Motor neuron (in vitro differentiated cells): ENCODE data around the gene PCSK6. TPM values are rescaled to one million over a fixed set of nuclear protein-coding genes. Genes with fewer than 3 reads are reported as not detected.
A peak's percentile ranks its signal among the peaks of the same experiment; 100 is the strongest.

Experiments used
- ATAC-seq, 8 experiments: fragments of 200-7000 bp; cut with Tn5 transposase; replicated peaks in 6 of 8; 2 replicates each; pipeline ENCODE4 v1.8.0; 2021; ENCODE audit warnings: mild to moderate bottlenecking in 8 of 8, moderate library complexity in 8 of 8
- H3K27ac ChIP-seq, 2 donors: fragments of 250-450 bp; sonication (Bioruptor Pico); 2 replicates each; pipeline ENCODE4 v1.9.0; 2021; ENCODE audit warnings: antibody characterized with exemption in 2 of 2, mild to moderate bottlenecking in 2 of 2, moderate library complexity in 1 of 2
- H3K4me1 ChIP-seq, 2 donors: fragments of 250-450 bp; sonication (Bioruptor Pico); replicated peaks in 1 of 2; 2 replicates each; pipeline ENCODE4 v1.6.1; 2021; ENCODE audit warnings: antibody characterized with exemption in 2 of 2, mild to moderate bottlenecking in 2 of 2, moderate library complexity in 1 of 2
- H3K4me3 ChIP-seq, 5 donors: fragments of 250-450 bp; sonication (Bioruptor Pico); 2 replicates each; pipeline ENCODE4 v1.9.0; 2021; ENCODE audit warnings: antibody characterized with exemption in 5 of 5, mild to moderate bottlenecking in 5 of 5, moderate library complexity in 4 of 5
- WGBS, 10 experiments: fragments of 450-650 bp; shearing (Covaris generic); methylation state at CpG; one replicate each; pipeline ENCODE4 v1.0.0; 2022; 5-methylcytosine and 5-hydroxymethylcytosine counted together
- in situ Hi-C, 9 experiments: fragments of 400-800 bp; cut with MboI; loops; one replicate each; pipeline ENCODE4 v1.15.0; 2021; ENCODE audit warnings: low sequenced_read_pairs in 9 of 9, low pct_unique_long_range_greater_than_20kb in 2 of 9; ENCODE audit not compliant: unreplicated experiment in 9 of 9
- total RNA-seq, 8 experiments: library from RNA; unstranded; fragments of 300-600 nt; gene quantifications; 2 replicates each; pipeline versions ENCODE4 v1.2.3 to v1.2.4, GENCODE V29; 2022

PCSK6 gene
- total RNA-seq = 1 to 10 TPM; 1.5 to 9.9 (median 3.7) TPM

GRCh38 chr15:101489599-101490407 lies at the start of gene PCSK6:
TSS of gene PCSK6 (minus strand) at chr15:101489707. CDS start at chr15:101489670, 37 bp downstream.
- Histone ChIP-seq H3K4me1 (no peaks in the 10 kb centered on the region), H3K27ac (no peak within 1 kb of the TSS), H3K4me3 (peak within 1 kb of the TSS; percentile 34 to 50 (median 41))
- in situ Hi-C loops = loop anchor here in 1 of 9 experiments (25.0 kb wide), 1 partner anchor 178 kb away; no protein-coding TSS in a partner anchor
- peak; percentile 24 to 76 (median 62) for ATAC-seq
- 80 to 90% methylated on average over 1 to 10 of the region's 111 CpGs; no CpG with 5 or more reads in 8 of the 10 experiments for WGBS, 10 experiments

- 29 to 81% (median 72%) methylated on average over 1 to 4 of the region's 5 CpGs; no CpG with 5 or more reads in 3 of the 10 experiments for WGBS, 10 experiments
- ATAC-seq = no peak
- in situ Hi-C loops = no loop called here
Observed at GRCh38 chr15:101538996-101539395, 49.5 kb upstream of the PCSK6 start.

GRCh38 chr15:101538177-101538576 lies 48.7 kb upstream of the PCSK6 start:
- no peak overlapping the region for H3K4me3 ChIP-seq
- WGBS, 10 experiments = 0 to 100% (median 54%) methylated on average over 1 to 3 of the region's 3 CpGs; no CpG with 5 or more reads in 3 of the 10 experiments
- peaks cover 0 to 6% of the 10 kb centered on the region in 2 donors for H3K4me1 ChIP-seq
- in situ Hi-C loops = no loop called here
- ATAC-seq = no peak
- H3K27ac ChIP-seq = no peak overlapping the region

More at GRCh38 chr15:101538996-101539395, 49.5 kb upstream of the PCSK6 start:
- Histone ChIP-seq H3K4me1 (peaks cover 0 to 6% of the 10 kb centered on the region in 2 donors), H3K4me3 (no peak overlapping the region), H3K27ac (no peak overlapping the region)

GRCh38 chr15:101537483-101538080 lies 48.1 kb upstream of the PCSK6 start:
- in situ Hi-C loops = no loop called here
- no peak for ATAC-seq

GRCh38 chr15:101536875-101537405 lies 47.4 kb upstream of the PCSK6 start:
- no peak for ATAC-seq
- Histone ChIP-seq H3K4me3 (no peak overlapping the region), H3K4me1 (peaks cover 0 to 6% of the 10 kb centered on the region in 2 donors), H3K27ac (no peak overlapping the region)
- 47 to 90% (median 76%) methylated on average over 1 to 9 of the region's 20 CpGs; no CpG with 5 or more reads in 1 of the 10 experiments for WGBS, 10 experiments
- in situ Hi-C loops = no loop called here

More at GRCh38 chr15:101537483-101538080, 48.1 kb upstream of the PCSK6 start:
- WGBS, 10 experiments = 0 to 80% (median 55%) methylated on average over 1 to 2 of the region's 2 CpGs; no CpG with 5 or more reads in 1 of the 10 experiments
- Histone ChIP-seq H3K4me3 (no peak overlapping the region), H3K27ac (no peak overlapping the region), H3K4me1 (peaks cover 0 to 6% of the 10 kb centered on the region in 2 donors)

GRCh38 chr15:101536166-101536874 lies 46.8 kb upstream of the PCSK6 start:
- no peak overlapping the region for H3K27ac ChIP-seq
- in situ Hi-C loops = no loop called here
- peaks cover 0 to 6% of the 10 kb centered on the region in 2 donors for H3K4me1 ChIP-seq
- H3K4me3 ChIP-seq = no peak overlapping the region
- ATAC-seq = no peak
- 62 to 100% (median 97%) methylated on average over 3 to 10 of the region's 24 CpGs; no CpG with 5 or more reads in 7 of the 10 experiments for WGBS, 10 experiments

DNA sequence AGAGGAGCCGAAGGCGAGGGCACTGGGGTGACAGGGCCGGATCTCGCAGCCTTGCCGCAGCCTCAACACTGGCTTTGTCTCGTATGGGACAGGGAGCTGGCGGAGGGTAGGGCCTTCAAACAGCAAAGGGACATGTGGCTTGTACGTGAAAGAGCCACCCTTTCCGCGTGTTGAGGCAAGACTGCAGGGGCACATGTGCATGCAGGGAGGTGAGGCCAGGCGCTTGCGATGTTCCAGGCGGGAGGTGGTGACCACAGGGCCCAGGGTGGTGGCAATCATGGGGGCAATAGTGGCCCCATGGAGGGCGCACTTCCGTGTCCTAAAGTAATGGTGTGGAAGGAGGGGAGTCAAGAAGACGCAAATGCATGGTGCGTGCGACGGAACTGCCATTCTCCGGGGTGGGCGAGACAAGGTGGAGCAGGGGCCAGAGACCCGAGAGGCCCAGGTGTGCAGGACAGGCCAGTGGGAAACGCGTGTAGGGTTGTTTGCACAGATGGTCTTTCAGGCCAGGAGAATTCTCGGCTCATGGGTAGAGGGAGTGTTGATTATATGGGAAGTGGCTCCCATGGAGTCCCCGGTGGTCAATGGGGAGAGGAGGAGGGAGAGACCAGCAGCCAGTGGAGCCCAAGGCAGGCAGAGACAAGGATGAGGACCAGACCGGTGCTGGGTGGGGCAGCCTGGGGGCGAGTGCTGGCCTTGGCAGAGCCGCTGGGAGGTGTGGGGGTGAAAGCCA lies 45.8 kb upstream of the PCSK6 start:
- in situ Hi-C loops = no loop called here
- Histone ChIP-seq H3K27ac (no peak overlapping the region), H3K4me3 (no peak overlapping the region), H3K4me1 (peaks cover 0 to 6% of the 10 kb centered on the region in 2 donors)
- 53 to 97% (median 90%) methylated on average over 2 to 9 of the region's 29 CpGs; no CpG with 5 or more reads in 5 of the 10 experiments for WGBS, 10 experiments
- ATAC-seq = no peak

GRCh38 chr15:101534376-101534970 lies 45.0 kb upstream of the PCSK6 start:
- no peak overlapping the region for H3K27ac ChIP-seq
- no peak overlapping the region for H3K4me3 ChIP-seq
- in situ Hi-C loops = no loop called here
- 34 to 100% (median 83%) methylated on average over 1 to 19 of the region's 21 CpGs; no CpG with 5 or more reads in 1 of the 10 experiments for WGBS, 10 experiments
- peak in 1 of 8 experiments; percentile 43 for ATAC-seq
- H3K4me1 ChIP-seq = peaks cover 0 to 6% of the 10 kb centered on the region in 2 donors

GRCh38 chr15:101533371-101534140 lies 44.0 kb upstream of the PCSK6 start:
- no peak for ATAC-seq
- in situ Hi-C loops = no loop called here
- 36 to 100% (median 89%) methylated on average over 1 to 6 of the region's 13 CpGs for WGBS, 10 experiments
- peaks cover 0 to 10% of the 10 kb centered on the region in 2 donors for H3K4me1 ChIP-seq
- H3K4me3 ChIP-seq = no peak overlapping the region
- H3K27ac ChIP-seq = no peak overlapping the region

GRCh38 chr15:101532865-101533264 lies 43.4 kb upstream of the PCSK6 start:
- in situ Hi-C loops = no loop called here
- H3K4me3 ChIP-seq = no peak overlapping the region
- WGBS, 10 experiments = 20 to 100% (median 81%) methylated on average over 1 to 5 of the region's 6 CpGs; no CpG with 5 or more reads in 3 of the 10 experiments
- no peak overlapping the region for H3K27ac ChIP-seq
- no peak for ATAC-seq
- peaks cover 0 to 17% of the 10 kb centered on the region in 2 donors for H3K4me1 ChIP-seq

DNA sequence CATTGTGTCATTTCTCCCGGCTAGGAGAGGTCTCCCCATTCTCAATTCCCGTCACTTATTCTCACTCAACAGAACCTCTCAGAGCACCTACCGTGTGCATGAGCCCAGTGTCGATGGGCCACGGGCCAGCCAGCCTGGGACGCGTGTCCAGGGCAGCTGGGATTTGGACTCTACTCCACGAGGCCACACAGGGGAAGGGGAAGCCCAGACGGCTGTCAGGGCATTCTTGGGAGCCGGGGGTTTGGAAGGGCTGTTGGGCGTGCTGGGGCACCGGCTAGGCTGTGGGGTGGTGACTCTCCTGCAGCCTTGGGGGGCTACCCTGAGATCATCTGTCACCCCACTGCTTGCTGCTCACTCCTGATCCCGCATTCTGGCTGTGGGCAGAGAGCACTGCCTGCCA lies 41.7 kb upstream of the PCSK6 start:
- 45 to 92% (median 84%) methylated on average over 1 to 7 of the region's 13 CpGs; no CpG with 5 or more reads in 5 of the 10 experiments for WGBS, 10 experiments
- in situ Hi-C loops = no loop called here
- Histone ChIP-seq H3K4me3 (no peak overlapping the region), H3K27ac (no peak overlapping the region), H3K4me1 (peaks cover 0 to 20% of the 10 kb centered on the region in 2 donors)
- no peak for ATAC-seq
